Stimulated activated CD4-positive, alpha-beta T cell treated with anti-CD3 and anti-CD28 coated beads, Interleukin-1b, Interleukin-23, amount 100 ng/mL, for 24 hours (primary cell): ENCODE results near the gene HIKESHI.
"Not testable (repeated sequence)": the region's sequence is repeated elsewhere in the genome, so short reads cannot be mapped to it uniquely, and the experiment has no call there.

Experiments
- DNase-seq, 4 experiments: peaks; one replicate each; pipeline ENCODE4 v3.0.0-alpha.2; 2020; ENCODE audit warnings: low read depth in 4 of 4, low spot score in 1 of 4

HIKESHI gene

GRCh38 chr11:86292912-86293616 lies 9.0 kb upstream of the HIKESHI start:
- DNase-seq = peak in 1 of 4 experiments; percentile 50

- DNase-seq = no peak
Measured at GRCh38 chr11:86294026-86294425, 8.0 kb upstream of the HIKESHI start.

DNA sequence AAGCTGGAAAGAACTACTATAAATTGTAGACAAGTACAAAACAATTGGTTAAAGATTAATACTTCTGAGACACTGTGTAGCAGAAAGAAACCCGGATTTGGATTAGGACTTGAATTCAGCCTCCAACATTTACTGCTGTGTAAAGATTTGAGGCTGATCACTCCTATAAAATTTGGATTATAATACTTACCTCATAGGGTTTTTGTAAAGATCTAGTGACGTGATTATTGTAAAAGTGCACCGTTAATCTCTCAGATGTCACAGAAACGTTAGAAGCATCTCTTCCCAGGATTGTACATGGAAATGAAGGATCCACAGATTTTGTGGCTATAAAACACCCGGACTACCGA lies 323 bp upstream of the HIKESHI start:
- DNase-seq = no peak

GRCh38 chr11:86303257-86303656 lies 1.2 kb downstream of the HIKESHI start:
- DNase-seq = no peak

GRCh38 chr11:86308710-86309109 lies 6.7 kb downstream of the HIKESHI start:
- not testable (repeated sequence) for DNase-seq

DNA sequence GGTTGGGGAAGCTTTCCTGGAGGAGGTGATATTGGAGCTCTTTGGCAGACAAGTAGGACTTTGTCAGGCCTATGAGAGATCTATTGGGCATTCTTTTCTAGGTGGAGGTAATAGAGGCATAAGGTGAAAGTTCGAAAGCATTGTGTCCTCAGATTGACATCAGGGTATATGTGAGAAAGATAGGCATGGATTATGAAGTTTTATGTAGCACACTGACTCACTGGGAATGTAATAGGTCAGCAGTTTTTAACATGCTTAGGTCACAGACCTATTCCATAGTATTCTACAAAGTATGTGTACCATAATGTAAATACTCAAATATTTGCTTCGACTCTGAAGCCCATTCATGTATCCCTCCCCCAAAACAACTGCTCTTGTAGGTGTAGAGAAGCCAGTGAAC lies 11.8 kb downstream of the HIKESHI start:
- no peak for DNase-seq

GRCh38 chr11:86314636-86315035 lies 12.6 kb downstream of the HIKESHI start:
- DNase-seq = no peak

GRCh38 chr11:86335131-86335767 lies 33.2 kb downstream of the HIKESHI start:
- no peak for DNase-seq

DNA sequence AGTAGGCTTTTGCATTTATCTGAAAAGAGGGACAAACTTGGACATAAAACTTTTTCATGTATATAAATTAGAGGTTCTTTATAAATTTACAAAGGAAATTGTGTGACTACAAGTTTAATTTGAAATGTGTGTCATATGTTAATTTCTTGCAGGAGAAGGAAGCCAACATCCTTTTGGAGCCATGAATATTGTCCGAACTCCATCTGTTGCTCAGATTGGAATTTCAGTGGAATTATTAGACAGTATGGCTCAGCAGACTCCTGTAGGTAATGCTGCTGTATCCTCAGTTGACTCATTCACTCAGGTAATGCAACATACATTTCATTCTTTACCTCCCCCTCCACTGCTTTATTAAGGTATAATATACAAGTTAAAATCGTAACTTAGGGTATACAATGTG lies 35.2 kb downstream of the HIKESHI start:
- no peak for DNase-seq

- DNase-seq = no peak
Measured at GRCh38 chr11:86341382-86341781, 39.3 kb downstream of the HIKESHI start.

DNA sequence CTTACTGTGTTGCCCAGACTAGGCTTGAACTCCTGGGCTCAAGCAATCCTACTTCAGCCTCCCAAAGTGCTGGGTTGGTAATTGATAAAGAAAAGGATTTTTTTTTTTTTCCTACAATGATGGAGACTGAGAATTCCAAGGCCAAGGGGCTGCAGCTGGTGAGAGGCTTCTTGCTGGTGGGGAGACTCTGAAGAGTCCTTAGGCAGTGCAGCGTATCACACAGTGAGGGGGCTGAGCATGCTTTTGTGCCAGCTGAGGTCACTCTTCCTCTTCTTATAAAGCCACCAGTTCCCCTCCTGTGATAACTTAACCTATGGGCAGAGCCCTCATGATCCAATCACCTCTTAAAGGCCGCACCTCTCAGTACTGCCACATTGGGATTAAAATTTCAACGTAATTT lies 44.5 kb downstream of the HIKESHI start:
- DNase-seq = no peak

DNA sequence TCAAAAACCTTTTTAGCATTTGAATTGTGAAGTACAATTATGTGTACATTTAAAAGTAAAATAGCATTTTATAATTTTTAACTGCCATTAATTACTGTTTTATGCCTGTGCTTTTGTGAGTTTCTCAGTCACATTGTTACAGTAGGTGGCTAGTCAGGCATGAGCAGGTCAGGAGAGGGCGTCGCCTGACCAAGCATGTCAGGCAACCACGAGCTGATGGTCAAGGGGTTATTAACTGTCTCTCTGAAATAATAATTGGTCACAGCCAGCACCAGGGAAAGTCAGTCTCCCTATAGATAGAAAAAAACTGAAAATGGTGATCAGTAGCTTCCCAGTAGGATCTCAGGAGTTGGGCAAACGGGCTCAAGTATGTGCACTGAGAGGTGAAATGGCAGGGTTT lies 53.2 kb downstream of the HIKESHI start:
- no peak for DNase-seq

GRCh38 chr11:86357412-86357811 lies 55.4 kb downstream of the HIKESHI start:
- not testable (repeated sequence) for DNase-seq

GRCh38 chr11:86358720-86359119 lies 56.7 kb downstream of the HIKESHI start:
- DNase-seq = no peak

- no peak for DNase-seq
Measured at GRCh38 chr11:86360775-86361395, 58.8 kb downstream of the HIKESHI start.

- no peak for DNase-seq
Measured at GRCh38 chr11:86363424-86363823, 61.4 kb downstream of the HIKESHI start.

DNA sequence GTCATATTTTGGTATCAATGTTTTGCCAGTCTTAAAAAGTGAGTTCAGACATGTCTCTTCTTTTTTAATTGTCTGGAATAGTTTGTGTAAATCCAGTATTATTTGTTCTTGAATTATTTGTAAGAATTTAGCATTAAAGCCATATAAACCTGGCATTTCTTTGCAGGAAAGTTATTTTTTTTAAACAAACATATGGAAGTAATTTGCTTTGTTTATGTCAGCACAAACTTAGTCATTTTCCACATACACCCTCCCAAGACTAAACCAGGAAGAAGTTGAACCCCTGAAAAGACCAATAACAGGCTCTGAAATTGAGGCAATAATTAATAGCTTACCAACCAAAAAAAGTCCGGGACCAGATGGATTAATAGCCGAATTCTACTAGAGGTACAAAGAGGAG lies 63.5 kb downstream of the HIKESHI start:
- no peak for DNase-seq

GRCh38 chr11:86369668-86370067 lies 67.6 kb downstream of the HIKESHI start:
- no peak for DNase-seq

DNA sequence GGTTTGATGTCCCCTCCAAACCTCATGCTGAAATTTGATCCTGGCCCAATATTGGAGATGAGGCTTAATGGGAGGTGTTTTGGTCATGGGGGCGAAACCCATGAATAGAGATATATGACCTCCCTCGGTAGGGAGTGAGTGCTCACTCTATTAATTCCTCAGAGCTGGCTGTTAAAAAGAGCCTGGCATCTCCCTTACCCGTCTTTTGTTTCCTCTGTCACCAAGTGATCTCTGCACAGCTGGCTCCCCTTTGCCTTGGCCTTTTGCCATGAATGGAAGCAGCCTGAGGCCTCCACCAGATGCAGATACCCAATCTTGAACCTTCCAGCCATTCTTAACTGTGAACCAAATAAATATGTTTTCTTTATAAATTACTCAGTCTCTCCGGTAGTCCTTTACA lies 68.1 kb downstream of the HIKESHI start:
- no peak for DNase-seq

- DNase-seq = no peak
Measured at GRCh38 chr11:86370922-86371594, 69.0 kb downstream of the HIKESHI start.

- DNase-seq = no peak
Measured at GRCh38 chr11:86372041-86372440, 70.0 kb downstream of the HIKESHI start.

DNA sequence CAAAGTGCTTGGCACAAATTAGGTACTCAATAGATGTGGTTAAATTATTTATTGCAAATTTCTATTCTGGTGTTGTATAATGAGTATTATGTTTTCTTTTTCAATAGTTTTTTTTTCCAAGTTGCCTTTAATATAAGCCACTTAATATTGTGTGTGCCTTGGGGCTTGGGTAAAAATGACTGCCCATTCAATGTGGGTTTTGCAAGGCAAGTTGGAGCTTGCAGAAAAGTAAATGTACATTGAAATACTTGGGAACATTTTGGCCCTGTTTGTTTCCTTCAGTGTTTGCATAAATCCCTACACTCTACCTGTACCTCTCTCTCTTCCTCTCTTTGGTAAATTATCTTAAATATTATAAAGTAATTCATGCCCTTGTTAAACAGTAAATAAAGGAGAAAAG lies 70.5 kb downstream of the HIKESHI start:
- no peak for DNase-seq
